Activated T-cell treated with anti-CD3 and anti-CD28 coated beads, Interleukin-2, amount 50 U/mL, for 72 hours (primary cell): ENCODE measurements around the gene MYO3A. TPM values are rescaled to one million over a fixed set of nuclear protein-coding genes. Genes with fewer than 3 reads are reported as not detected.

Experiments used
- ATAC-seq, 2 donors: fragments of 150-1000 bp; cut with Tn5 transposase; replicated peaks in 1 of 2; 2 replicates each; pipeline ENCODE4 v1.10.0; 2021; ENCODE audit warnings: moderate library complexity in 2 of 2, mild to moderate bottlenecking in 1 of 2
- DNase-seq, 2 donors: peaks; one replicate each; pipeline ENCODE4 v3.0.0; 2021 to 2022; ENCODE audit warnings: mixed read lengths in 1 of 2
- H3K27ac Mint-ChIP-seq: one replicate; pipeline ENCODE4 v1.8.0; 2022; ENCODE audit warnings: mild to moderate bottlenecking, moderate library complexity, mixed read lengths
- H3K27me3 Mint-ChIP-seq: one replicate; pipeline ENCODE4 v1.8.0; 2022; ENCODE audit warnings: low read depth, mixed read lengths
- H3K36me3 Mint-ChIP-seq, 2 donors: one replicate each; pipeline ENCODE4 v1.8.0; 2022; ENCODE audit warnings: mixed read lengths in 2 of 2, mild to moderate bottlenecking in 1 of 2; ENCODE audit not compliant: insufficient read depth in 2 of 2
- H3K4me1 Mint-ChIP-seq: one replicate; pipeline ENCODE4 v1.8.0; 2022; ENCODE audit warnings: low read depth, mixed read lengths
- H3K4me3 Mint-ChIP-seq, 2 donors: one replicate each; pipeline ENCODE4 v1.8.0; 2022; ENCODE audit warnings: mild to moderate bottlenecking in 2 of 2, mixed read lengths in 2 of 2, moderate library complexity in 2 of 2
- H3K9me3 Mint-ChIP-seq, 2 donors: one replicate each; pipeline ENCODE4 v1.8.0; 2022; ENCODE audit warnings: mixed read lengths in 2 of 2
- total RNA-seq, 2 donors: library from RNA; stranded (reverse); gene quantifications; one replicate each; pipeline ENCODE4 v1.2.3, GENCODE V29; 2022

Gene MYO3A
- total RNA-seq, 2 donors from 2014 or later = not detected

- Mint-ChIP-seq H3K27me3 (peaks cover 48% of the 10 kb centered on the region), H3K9me3 (no peaks in the 10 kb centered on the region), H3K27ac (no peak overlapping the region), H3K36me3 (peaks cover 0 to 7% of the 10 kb centered on the region in 2 donors), H3K4me1 (peaks cover 40% of the 10 kb centered on the region), H3K4me3 (no peak overlapping the region)
- DNase-seq (no peak), ATAC-seq (no peak)
Measured at GRCh38 chr10:26214004-26214403, 280.0 kb downstream of the MYO3A start.

DNA sequence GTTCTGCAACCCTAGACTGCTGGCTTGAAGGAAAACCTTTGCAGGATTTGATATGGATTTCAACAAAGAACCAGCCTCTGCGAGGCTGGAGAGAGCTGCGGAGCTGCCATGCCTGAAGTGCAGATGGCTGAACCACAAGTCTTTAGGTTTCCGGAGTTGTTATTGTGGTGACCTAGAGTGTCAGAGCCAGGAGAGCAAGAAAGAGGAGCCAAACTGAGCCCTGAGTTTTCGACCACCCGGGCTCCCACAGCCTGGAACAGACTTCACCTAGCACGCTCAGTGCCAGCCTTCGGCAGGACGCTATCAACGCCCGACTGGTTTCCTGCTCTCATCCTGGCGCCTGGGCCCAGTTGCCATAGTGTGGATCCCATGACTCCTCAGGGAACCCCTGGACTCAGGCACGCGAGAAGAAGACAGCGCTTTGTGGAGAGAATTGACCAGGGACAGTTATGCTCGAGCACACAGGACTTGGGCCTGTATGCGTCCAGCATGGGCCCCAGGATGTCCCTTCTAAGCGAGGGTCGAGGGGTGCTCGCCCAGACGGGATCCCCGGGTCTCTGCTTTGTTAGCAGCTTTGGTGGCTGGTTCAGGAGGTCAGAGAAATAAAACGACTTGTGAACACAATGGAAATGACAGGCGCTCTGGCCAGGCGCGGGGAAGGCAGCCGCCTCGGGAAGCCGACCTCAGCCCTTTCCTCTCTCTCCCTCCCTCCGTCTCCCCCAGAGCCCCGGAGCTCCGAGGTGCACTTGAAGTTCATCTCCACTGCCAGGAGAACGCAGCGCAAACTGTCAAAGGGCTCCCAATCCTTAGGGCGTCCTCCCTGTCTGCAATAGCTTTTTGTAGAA lies 280.7 kb downstream of the MYO3A start:
- H3K4me1 Mint-ChIP-seq = peaks cover 40% of the 10 kb centered on the region
- peaks cover 56% of the 10 kb centered on the region for H3K27me3 Mint-ChIP-seq
- no peak overlapping the region for H3K27ac Mint-ChIP-seq
- DNase-seq (no peak), ATAC-seq (no peak)
- peak overlapping the region; percentile 78 to 82 for H3K4me3 Mint-ChIP-seq
- peaks cover 0 to 7% of the 10 kb centered on the region in 2 donors for H3K36me3 Mint-ChIP-seq
- no peaks in the 10 kb centered on the region for H3K9me3 Mint-ChIP-seq

GRCh38 chr10:26215396-26215934 lies 281.4 kb downstream of the MYO3A start:
- no peaks in the 10 kb centered on the region for H3K9me3 Mint-ChIP-seq
- H3K27ac Mint-ChIP-seq = peak overlapping the region; percentile 29
- H3K4me3 Mint-ChIP-seq = peak overlapping the region; percentile 78 to 82
- H3K4me1 Mint-ChIP-seq = peaks cover 40% of the 10 kb centered on the region
- H3K27me3 Mint-ChIP-seq = peaks cover 63% of the 10 kb centered on the region
- peaks cover 0 to 7% of the 10 kb centered on the region in 2 donors for H3K36me3 Mint-ChIP-seq
- DNase-seq = no peak
- no peak for ATAC-seq

DNA sequence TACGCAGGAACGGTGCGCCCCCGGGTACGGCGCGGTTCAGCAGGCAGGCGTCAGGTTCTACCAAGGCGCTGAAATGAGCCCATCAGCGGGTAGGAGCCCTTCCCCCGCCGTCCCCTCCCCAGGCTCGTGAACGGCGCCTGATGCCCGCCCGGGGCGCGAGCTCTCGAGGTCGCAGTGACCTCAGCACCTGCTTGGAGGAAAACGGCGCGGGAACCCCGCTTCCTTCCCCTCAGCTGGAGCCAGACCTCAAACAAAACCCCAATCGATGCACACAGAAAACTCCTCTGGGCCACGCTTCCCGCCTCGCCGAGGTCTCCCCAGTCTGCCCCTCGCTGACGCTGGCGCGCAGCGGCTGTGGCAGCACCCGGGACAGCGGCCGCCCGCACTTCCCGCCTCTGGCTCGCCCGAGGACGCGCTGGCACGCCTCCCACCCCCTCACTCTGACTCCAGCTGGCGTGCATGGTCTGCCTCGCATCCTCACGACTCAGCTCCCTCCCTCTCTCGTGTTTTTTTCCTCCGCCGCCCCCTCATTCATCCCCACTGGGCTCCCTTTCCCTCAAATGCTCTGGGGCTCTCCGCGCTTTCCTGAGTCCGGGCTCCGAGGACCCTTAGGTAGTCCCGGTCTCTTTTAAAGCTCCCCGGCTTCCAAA lies 282.0 kb downstream of the MYO3A start:
- Mint-ChIP-seq H3K36me3 (peaks cover 0 to 7% of the 10 kb centered on the region in 2 donors), H3K4me3 (peak overlapping the region; percentile 78 to 82), H3K27me3 (peaks cover 68% of the 10 kb centered on the region), H3K4me1 (peaks cover 40% of the 10 kb centered on the region), H3K27ac (peak overlapping the region; percentile 29), H3K9me3 (no peaks in the 10 kb centered on the region)
- ATAC-seq = peak; percentile 85 to 90
- DNase-seq = peak; percentile 59 to 63

- DNase-seq (peak in 1 of 2 donors; percentile 11), ATAC-seq (peak in 1 of 2 donors; percentile 18)
- Mint-ChIP-seq H3K9me3 (no peaks in the 10 kb centered on the region), H3K36me3 (peaks cover 0 to 7% of the 10 kb centered on the region in 2 donors), H3K27ac (peak within 1 kb of the TSS; percentile 29), H3K27me3 (peaks cover 76% of the 10 kb centered on the region), H3K4me3 (peak within 1 kb of the TSS; percentile 78 to 82), H3K4me1 (peaks cover 40% of the 10 kb centered on the region)
Measured at GRCh38 chr10:26216585-26217395, 282.8 kb downstream of the MYO3A start, which contains the start of gene GAD2. Gene GAD2 (plus strand): TSS chr10:26216774. CDS start chr10:26216810, 36 bp downstream.

DNA sequence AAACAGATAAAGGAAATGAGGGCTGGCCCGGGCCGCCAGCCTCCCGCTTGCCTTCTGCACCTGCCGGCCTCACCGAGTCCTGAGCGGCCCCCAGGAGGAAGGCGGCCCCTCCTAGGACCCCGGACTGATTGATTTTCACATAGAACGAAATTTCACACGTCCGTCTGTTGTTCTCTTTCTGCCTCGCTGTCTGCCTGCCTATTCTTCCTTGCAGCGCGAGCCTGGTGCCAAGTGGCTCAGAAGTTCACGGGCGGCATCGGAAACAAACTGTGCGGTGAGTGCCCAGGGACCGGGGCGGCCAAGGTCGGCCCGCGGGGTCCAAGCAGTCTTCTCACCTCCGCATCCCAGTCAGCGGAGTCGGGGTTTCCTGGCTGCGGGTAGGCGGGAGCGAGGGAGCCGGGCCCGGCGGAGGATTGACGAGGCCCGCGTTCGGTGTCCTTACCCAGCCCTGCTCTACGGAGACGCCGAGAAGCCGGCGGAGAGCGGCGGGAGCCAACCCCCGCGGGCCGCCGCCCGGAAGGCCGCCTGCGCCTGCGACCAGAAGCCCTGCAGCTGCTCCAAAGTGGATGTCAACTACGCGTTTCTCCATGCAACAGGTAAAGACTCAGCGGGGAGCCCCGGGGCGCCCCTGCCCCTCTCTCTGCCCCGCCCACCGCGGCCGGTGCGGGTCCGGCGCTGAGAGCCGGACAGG lies 283.5 kb downstream of the MYO3A start:
- peak overlapping the region; percentile 78 to 82 for H3K4me3 Mint-ChIP-seq
- H3K27ac Mint-ChIP-seq = no peak overlapping the region
- H3K4me1 Mint-ChIP-seq = peaks cover 40% of the 10 kb centered on the region
- DNase-seq = peak in 1 of 2 donors; percentile 10
- peaks cover 83% of the 10 kb centered on the region for H3K27me3 Mint-ChIP-seq
- H3K36me3 Mint-ChIP-seq = peaks cover 0 to 7% of the 10 kb centered on the region in 2 donors
- peak; percentile 28 to 47 for ATAC-seq
- H3K9me3 Mint-ChIP-seq = no peaks in the 10 kb centered on the region

- H3K4me3 Mint-ChIP-seq = no peak overlapping the region
- ATAC-seq (no peak), DNase-seq (no peak)
- H3K9me3 Mint-ChIP-seq = no peaks in the 10 kb centered on the region
- H3K36me3 Mint-ChIP-seq = peaks cover 0 to 4% of the 10 kb centered on the region in 2 donors
- H3K27ac Mint-ChIP-seq = no peak overlapping the region
- H3K4me1 Mint-ChIP-seq = peaks cover 36% of the 10 kb centered on the region
- peaks cover 94% of the 10 kb centered on the region for H3K27me3 Mint-ChIP-seq
Measured at GRCh38 chr10:26219676-26220075, 285.6 kb downstream of the MYO3A start.

GRCh38 chr10:26220901-26221300 lies 286.9 kb downstream of the MYO3A start:
- no peak overlapping the region for H3K4me3 Mint-ChIP-seq
- H3K9me3 Mint-ChIP-seq = no peaks in the 10 kb centered on the region
- no peak for DNase-seq
- peaks cover 25% of the 10 kb centered on the region for H3K4me1 Mint-ChIP-seq
- ATAC-seq = no peak
- peaks cover 91% of the 10 kb centered on the region for H3K27me3 Mint-ChIP-seq
- H3K27ac Mint-ChIP-seq = no peak overlapping the region
- peaks cover 0 to 4% of the 10 kb centered on the region in 2 donors for H3K36me3 Mint-ChIP-seq

DNA sequence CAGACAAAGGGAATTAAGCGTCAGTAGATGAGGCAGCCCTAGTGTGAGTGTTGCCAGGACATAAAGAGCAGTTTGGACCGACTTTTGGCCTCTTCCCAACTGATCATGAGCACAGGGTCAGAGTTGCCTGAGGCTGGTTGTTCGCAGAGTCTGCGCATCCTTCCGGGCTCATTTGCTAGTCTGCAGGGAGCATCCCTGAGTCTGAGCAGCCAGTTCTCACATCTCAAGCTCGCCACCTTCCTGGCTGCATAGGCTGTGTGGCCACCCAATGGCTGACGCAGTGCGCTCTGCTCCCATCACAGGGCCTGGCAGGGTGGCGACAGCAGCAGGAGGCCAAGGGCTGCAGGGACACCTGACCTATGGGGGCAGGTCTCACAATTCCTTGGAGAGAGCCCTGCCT lies 287.5 kb downstream of the MYO3A start:
- DNase-seq (no peak), ATAC-seq (no peak)
- H3K27me3 Mint-ChIP-seq = peaks cover 89% of the 10 kb centered on the region
- H3K4me1 Mint-ChIP-seq = peaks cover 19% of the 10 kb centered on the region
- no peak overlapping the region for H3K4me3 Mint-ChIP-seq
- H3K36me3 Mint-ChIP-seq = peaks cover 0 to 4% of the 10 kb centered on the region in 2 donors
- H3K9me3 Mint-ChIP-seq = no peaks in the 10 kb centered on the region
- H3K27ac Mint-ChIP-seq = no peak overlapping the region

GRCh38 chr10:26222563-26222962 lies 288.5 kb downstream of the MYO3A start:
- Mint-ChIP-seq H3K4me3 (no peak overlapping the region), H3K36me3 (peaks cover 0 to 3% of the 10 kb centered on the region in 2 donors), H3K27me3 (peaks cover 79% of the 10 kb centered on the region), H3K27ac (no peak overlapping the region), H3K4me1 (peaks cover 8% of the 10 kb centered on the region), H3K9me3 (no peaks in the 10 kb centered on the region)
- ATAC-seq (no peak), DNase-seq (no peak)

DNA sequence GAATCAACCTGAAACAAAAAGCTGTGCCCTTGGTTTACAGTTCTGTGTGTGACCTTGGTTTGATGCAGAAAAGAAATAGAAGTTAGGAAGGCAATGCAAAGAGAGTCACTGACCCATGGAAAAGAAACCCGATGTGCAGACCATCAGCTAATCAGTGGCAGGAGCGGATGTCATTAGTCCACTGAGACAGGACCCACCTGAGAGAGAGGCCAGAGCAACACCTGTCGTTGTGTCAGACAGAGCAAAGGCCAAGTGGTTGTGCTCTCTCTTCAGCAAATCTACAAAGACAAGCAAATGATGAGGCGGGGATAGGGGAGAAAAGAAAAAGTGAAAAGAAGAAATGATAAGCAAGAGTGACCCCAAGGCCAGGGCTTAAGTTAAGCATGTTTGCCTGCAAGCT lies 291.3 kb downstream of the MYO3A start:
- DNase-seq (no peak), ATAC-seq (no peak)
- Mint-ChIP-seq H3K36me3 (no peaks in the 10 kb centered on the region), H3K27ac (no peak overlapping the region), H3K4me1 (no peaks in the 10 kb centered on the region), H3K9me3 (no peaks in the 10 kb centered on the region), H3K4me3 (no peak overlapping the region), H3K27me3 (peaks cover 64% of the 10 kb centered on the region)

GRCh38 chr10:26227786-26228185 lies 293.8 kb downstream of the MYO3A start:
- H3K4me1 Mint-ChIP-seq = no peaks in the 10 kb centered on the region
- no peaks in the 10 kb centered on the region for H3K36me3 Mint-ChIP-seq
- ATAC-seq = no peak
- no peaks in the 10 kb centered on the region for H3K9me3 Mint-ChIP-seq
- no peak overlapping the region for H3K4me3 Mint-ChIP-seq
- peaks cover 48% of the 10 kb centered on the region for H3K27me3 Mint-ChIP-seq
- no peak for DNase-seq
- no peak overlapping the region for H3K27ac Mint-ChIP-seq
